VCaP (cell line): ENCODE measurements around the gene ZNF718.
A peak's percentile ranks its signal among the peaks of the same experiment; 100 is the strongest.
"Not testable (repeated sequence)": the region's sequence is repeated elsewhere in the genome, so short reads cannot be mapped to it uniquely, and the experiment has no call there.

Experiments used
- H3K27ac ChIP-seq: fragments of 450-650 bp; 2 replicates; pipeline ENCODE4 v1.5.1; 2017
- TF ChIP-seq, protein P1 (sequence below): fragments of 450-650 bp; conservative IDR thresholded peaks from 2 replicates; pipeline ENCODE4 v1.5.1; 2017; ENCODE audit warnings: mild to moderate bottlenecking, moderate library complexity

ZNF718 gene

DNA sequence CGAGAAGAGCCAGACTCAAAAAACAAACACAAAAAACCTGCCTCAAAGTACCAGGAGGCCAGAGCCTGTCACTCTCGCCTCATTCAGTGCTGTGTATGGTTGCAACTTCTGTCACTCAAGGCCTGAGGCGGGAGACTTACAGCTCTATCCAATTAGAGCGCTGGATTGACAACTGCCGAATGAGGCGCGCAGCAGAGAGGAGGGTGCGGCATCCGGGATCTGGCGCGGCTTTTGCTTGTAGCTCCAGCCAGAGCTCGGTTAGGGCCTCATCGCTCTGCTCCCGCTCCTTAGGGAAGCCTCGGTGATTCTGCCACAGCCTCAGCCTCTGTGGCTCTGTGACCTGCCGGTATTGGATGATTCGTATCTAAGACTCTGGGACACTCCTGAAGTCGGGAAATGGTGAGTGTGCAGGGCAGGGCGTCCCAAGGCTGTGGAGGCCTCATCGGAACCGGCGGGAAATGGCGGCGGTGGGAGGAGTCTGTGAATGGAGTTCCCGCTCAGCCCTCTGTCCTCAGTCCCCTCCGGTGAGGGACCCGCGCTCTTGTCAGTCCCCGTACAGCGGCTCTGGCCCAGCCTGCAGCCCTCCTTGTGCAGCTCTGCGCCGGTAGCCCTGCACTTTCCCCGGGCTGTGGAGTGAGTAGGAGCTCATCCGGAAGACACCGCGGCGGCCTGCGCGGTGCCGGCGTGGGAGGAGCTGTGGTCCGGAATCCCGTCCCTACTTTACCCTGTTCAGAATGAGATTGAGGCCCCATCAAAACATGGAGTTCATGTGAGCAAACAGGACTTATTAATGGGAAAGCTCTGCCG is at the start of gene ZNF718:
Gene ZNF718, plus strand, starts transcription at position 227 of the 807 bp plus-strand sequence. Its CDS starts 170 bp downstream, at position 397.
- TF ChIP-seq, protein P1, sequence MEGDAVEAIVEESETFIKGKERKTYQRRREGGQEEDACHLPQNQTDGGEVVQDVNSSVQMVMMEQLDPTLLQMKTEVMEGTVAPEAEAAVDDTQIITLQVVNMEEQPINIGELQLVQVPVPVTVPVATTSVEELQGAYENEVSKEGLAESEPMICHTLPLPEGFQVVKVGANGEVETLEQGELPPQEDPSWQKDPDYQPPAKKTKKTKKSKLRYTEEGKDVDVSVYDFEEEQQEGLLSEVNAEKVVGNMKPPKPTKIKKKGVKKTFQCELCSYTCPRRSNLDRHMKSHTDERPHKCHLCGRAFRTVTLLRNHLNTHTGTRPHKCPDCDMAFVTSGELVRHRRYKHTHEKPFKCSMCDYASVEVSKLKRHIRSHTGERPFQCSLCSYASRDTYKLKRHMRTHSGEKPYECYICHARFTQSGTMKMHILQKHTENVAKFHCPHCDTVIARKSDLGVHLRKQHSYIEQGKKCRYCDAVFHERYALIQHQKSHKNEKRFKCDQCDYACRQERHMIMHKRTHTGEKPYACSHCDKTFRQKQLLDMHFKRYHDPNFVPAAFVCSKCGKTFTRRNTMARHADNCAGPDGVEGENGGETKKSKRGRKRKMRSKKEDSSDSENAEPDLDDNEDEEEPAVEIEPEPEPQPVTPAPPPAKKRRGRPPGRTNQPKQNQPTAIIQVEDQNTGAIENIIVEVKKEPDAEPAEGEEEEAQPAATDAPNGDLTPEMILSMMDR = no peak
- H3K27ac ChIP-seq = peak within 1 kb of the TSS; percentile 91

DNA sequence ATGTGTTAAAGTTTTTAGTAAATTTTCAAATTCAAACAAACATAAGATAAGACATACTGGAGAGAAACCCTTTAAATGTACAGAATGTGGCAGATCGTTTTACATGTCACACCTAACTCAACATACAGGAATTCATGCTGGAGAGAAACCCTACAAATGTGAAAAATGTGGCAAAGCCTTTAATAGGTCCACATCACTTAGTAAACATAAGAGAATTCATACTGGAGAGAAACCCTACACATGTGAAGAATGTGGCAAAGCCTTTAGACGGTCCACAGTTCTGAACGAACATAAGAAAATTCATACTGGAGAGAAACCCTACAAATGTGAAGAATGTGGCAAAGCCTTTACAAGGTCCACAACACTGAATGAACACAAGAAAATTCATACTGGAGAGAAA is 38.4 kb upstream of the ZNF718 start:
- no peak overlapping the region for H3K27ac ChIP-seq
- TF ChIP-seq, protein P1 = no peak

GRCh38 chr4:86559-87324 is 37.6 kb upstream of the ZNF718 start:
- H3K27ac ChIP-seq = not testable (repeated sequence)

DNA sequence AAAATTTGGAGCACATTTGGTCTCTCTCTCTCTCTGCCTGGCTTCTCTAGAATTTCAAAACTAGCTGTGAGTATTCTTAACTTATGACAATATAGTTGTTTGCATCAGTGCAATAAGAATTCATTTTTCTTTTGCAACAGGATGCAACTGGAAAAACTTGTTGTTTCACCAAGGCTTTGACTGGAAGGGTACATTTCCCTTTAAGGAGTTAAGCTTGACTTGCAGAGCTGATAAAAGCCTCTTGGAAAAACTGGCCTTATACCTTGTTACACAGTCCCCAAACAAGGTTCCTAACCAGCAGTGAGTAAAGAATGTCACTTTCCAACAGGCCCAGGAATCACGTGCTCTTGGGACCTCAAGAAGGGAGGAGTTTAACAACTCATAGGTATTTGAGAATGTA is 25.9 kb upstream of the ZNF718 start:
- H3K27ac ChIP-seq = no peak overlapping the region
- TF ChIP-seq, protein P1 = no peak

DNA sequence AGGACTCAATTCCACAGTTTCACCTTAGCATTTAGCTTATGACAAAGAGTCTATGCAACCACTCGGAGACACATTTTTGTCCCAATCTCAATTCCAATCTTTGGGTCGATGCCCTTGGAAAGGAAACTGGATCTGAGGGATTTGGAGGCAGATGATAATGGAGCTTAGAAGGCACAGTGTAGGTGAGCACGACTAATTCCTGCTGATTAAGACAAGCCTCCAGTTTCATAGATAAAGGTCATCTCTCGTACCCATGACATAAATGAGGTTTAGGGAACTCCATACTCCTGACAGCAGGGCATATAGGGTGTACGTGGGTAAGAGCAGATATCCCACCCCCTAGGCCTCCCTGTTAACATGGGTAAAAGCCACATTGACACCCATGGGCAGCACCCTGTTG is 24.4 kb upstream of the ZNF718 start:
- TF ChIP-seq, protein P1 = no peak
- H3K27ac ChIP-seq = no peak overlapping the region

DNA sequence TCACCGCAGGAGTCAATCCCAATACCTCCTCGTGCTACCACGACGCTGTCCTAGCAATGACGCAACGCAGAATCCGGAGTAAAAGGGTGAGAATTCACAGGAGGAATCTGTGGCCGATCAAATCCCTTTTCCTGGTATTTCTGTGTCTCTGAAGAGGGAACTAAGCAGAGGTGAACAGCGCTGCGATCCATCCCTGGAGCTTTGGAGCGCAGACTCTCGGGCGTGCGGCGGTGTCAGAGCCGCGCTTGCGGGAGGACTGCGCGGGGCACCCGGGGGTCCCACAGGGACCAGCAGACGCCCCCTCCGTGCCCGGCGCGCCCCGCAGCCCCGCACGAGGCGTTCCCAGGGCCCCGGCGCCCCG is 17.2 kb upstream of the ZNF718 start:
- H3K27ac ChIP-seq = no peak overlapping the region
- TF ChIP-seq, protein P1 = no peak

DNA sequence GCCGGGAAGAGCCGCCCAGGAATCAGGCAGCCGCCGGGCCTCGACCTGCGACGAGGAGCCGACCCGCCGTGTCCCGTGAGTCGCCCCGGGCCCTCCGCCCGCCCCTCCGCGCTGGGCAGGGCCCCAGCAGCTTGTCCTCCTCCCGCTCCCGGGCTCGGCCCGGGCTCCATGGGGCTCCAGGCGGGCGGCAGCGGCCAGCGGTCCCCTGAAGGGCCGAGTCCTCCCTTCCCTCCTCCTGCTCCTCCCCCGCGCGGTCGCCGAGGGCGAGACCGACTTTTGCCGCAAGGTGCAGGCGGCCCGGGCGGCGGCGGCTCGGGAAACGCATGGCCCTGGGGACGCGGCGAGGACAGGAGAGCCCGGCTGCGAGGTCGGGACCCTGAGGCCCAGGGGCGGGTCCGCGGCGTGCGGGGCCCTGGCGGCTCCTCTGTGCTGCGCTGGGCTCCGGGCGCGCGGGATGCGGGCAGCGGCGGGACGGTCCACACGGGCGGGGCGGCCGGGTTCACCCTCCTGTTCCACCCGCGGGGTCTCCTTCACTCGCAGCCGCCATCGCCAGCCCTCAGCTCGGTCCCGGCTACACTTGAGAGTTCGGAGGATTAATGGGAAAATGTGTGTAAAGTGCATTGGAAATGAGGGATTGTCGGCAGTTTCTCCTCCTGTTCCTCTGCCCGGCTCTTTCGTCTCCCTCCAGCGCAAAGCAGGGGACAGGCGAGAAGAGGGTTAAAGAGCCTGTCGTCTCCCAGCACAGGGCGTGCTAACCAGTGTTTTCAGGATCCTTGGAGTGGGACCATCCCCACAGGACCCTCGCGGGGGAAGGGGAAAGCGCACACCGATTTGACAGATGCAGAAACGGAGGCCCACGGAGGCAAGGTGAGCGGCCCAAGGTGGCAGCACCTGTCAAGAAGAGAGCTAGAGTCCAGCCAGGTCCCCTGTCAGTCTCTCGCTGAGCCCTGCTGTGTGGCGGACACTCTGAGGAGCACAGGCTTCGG is 16.6 kb upstream of the ZNF718 start:
- TF ChIP-seq, protein P1 = no peak

More for the DNA sequence above, 16.6 kb upstream of the ZNF718 start:
- H3K27ac ChIP-seq = no peak overlapping the region
